ENCODE measurements around the gene NFX1.

DNA sequence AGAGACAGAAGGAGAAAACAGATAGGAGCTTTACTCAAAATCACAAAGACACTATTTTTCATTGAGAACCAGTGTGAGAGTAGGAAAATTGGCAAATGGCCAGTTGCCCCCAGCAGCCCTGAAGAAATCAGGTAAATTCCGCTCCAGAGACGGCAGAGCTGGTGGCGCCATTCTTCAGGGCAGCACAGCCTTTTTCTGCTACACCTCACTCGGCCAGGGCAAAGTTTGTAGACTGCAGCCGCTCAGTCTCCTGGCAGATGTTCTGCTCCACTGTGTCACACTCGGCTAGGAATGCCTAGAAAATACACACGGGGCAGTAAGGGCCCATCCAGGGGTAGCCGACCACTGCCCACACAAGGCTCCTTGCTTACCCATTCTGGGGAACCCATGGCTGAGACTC is 35.3 kb upstream of the NFX1 start:
- TF ChIP-seq, protein P1, sequence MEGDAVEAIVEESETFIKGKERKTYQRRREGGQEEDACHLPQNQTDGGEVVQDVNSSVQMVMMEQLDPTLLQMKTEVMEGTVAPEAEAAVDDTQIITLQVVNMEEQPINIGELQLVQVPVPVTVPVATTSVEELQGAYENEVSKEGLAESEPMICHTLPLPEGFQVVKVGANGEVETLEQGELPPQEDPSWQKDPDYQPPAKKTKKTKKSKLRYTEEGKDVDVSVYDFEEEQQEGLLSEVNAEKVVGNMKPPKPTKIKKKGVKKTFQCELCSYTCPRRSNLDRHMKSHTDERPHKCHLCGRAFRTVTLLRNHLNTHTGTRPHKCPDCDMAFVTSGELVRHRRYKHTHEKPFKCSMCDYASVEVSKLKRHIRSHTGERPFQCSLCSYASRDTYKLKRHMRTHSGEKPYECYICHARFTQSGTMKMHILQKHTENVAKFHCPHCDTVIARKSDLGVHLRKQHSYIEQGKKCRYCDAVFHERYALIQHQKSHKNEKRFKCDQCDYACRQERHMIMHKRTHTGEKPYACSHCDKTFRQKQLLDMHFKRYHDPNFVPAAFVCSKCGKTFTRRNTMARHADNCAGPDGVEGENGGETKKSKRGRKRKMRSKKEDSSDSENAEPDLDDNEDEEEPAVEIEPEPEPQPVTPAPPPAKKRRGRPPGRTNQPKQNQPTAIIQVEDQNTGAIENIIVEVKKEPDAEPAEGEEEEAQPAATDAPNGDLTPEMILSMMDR (tag by site-specific recombination; IDR thresholded peaks at IDR 0.05) = no peak
- no peak for TF ChIP-seq SP2 (tag by site-specific recombination; IDR thresholded peaks at IDR 0.05)
- TF ChIP-seq ZFP37 (tag by site-specific recombination; IDR thresholded peaks at IDR 0.05) = no peak
- TF ChIP-seq, protein P2, sequence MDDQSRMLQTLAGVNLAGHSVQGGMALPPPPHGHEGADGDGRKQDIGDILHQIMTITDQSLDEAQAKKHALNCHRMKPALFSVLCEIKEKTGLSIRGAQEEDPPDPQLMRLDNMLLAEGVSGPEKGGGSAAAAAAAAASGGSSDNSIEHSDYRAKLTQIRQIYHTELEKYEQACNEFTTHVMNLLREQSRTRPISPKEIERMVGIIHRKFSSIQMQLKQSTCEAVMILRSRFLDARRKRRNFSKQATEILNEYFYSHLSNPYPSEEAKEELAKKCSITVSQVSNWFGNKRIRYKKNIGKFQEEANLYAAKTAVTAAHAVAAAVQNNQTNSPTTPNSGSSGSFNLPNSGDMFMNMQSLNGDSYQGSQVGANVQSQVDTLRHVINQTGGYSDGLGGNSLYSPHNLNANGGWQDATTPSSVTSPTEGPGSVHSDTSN (CRISPR knock-in tag; IDR thresholded peaks at IDR 0.05) = no peak
- no peak for TF ChIP-seq ZNF223 (tag by site-specific recombination; IDR thresholded peaks at IDR 0.05)
- no peak for TF ChIP-seq SALL2 (tag by site-specific recombination; IDR thresholded peaks at IDR 0.05; ENCODE audit: borderline replicate concordance)
- TF ChIP-seq ZNF768 (tag by site-specific recombination; IDR thresholded peaks at IDR 0.05) = no peak
- TF ChIP-seq, protein P3, sequence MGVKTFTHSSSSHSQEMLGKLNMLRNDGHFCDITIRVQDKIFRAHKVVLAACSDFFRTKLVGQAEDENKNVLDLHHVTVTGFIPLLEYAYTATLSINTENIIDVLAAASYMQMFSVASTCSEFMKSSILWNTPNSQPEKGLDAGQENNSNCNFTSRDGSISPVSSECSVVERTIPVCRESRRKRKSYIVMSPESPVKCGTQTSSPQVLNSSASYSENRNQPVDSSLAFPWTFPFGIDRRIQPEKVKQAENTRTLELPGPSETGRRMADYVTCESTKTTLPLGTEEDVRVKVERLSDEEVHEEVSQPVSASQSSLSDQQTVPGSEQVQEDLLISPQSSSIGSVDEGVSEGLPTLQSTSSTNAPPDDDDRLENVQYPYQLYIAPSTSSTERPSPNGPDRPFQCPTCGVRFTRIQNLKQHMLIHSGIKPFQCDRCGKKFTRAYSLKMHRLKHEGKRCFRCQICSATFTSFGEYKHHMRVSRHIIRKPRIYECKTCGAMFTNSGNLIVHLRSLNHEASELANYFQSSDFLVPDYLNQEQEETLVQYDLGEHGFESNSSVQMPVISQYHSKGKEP (tag by site-specific recombination; IDR thresholded peaks at IDR 0.05) = no peak
- TF ChIP-seq SETDB1 (IDR thresholded peaks at IDR 0.05; ENCODE audit: insufficient read length, low read length) = no peak
- no peak for TF ChIP-seq ZNF776 (tag by site-specific recombination; IDR thresholded peaks at IDR 0.05; ENCODE audit: borderline replicate concordance)
- TF ChIP-seq, protein P4, sequence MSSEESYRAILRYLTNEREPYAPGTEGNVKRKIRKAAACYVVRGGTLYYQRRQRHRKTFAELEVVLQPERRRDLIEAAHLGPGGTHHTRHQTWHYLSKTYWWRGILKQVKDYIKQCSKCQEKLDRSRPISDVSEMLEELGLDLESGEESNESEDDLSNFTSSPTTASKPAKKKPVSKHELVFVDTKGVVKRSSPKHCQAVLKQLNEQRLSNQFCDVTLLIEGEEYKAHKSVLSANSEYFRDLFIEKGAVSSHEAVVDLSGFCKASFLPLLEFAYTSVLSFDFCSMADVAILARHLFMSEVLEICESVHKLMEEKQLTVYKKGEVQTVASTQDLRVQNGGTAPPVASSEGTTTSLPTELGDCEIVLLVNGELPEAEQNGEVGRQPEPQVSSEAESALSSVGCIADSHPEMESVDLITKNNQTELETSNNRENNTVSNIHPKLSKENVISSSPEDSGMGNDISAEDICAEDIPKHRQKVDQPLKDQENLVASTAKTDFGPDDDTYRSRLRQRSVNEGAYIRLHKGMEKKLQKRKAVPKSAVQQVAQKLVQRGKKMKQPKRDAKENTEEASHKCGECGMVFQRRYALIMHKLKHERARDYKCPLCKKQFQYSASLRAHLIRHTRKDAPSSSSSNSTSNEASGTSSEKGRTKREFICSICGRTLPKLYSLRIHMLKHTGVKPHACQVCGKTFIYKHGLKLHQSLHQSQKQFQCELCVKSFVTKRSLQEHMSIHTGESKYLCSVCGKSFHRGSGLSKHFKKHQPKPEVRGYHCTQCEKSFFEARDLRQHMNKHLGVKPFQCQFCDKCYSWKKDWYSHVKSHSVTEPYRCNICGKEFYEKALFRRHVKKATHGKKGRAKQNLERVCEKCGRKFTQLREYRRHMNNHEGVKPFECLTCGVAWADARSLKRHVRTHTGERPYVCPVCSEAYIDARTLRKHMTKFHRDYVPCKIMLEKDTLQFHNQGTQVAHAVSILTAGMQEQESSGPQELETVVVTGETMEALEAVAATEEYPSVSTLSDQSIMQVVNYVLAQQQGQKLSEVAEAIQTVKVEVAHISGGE (tag by site-specific recombination; conservative IDR thresholded peaks at IDR 0.05; ENCODE audit: low read depth) = no peak
- TF ChIP-seq YY1 (tag by site-specific recombination; IDR thresholded peaks at IDR 0.05) = no peak
